NCI-H187 treated with DMSO at 0.1 percent for 48 hours (cell line): Measurements from ENCODE around the gene PCDHGA1.
"Not testable (repeated sequence)": the region's sequence is repeated elsewhere in the genome, so short reads cannot be mapped to it uniquely, and the experiment has no call there.

Experiments
- DNase-seq: peaks from one replicate; lab custom pipeline; 2025; lab: John Stamatoyannopoulos, UW

The PCDHGA1 gene

GRCh38 chr5:141382469-141383294 lies 52.4 kb downstream of the PCDHGA1 start, which contains the start of gene PCDHGA7:
Gene PCDHGA7 (plus strand): TSS chr5:141382742. CDS start chr5:141382900, 158 bp downstream.
- DNase-seq: no peak

GRCh38 chr5:141383345-141383744 lies 53.0 kb downstream of the PCDHGA1 start:
- no peak for DNase-seq

- no peak for DNase-seq
These were observed 54.4 kb downstream of the PCDHGA1 start for GRCh38 chr5:141384471-141385267.

- not testable (repeated sequence) for DNase-seq
These were observed 57.4 kb downstream of the PCDHGA1 start, which contains the start of gene PCDHGB4 for GRCh38 chr5:141387557-141388311. Gene PCDHGB4 (plus strand): TSS chr5:141387698. CDS start chr5:141387885, 187 bp downstream.

- no peak for DNase-seq
These were observed 58.3 kb downstream of the PCDHGA1 start for GRCh38 chr5:141388661-141389060.

GRCh38 chr5:141389153-141390042 lies 59.1 kb downstream of the PCDHGA1 start:
- DNase-seq: no peak

- no peak for DNase-seq
These were observed 62.3 kb downstream of the PCDHGA1 start, which contains the start of gene PCDHGA8 for GRCh38 chr5:141392429-141393198. Gene PCDHGA8 (plus strand): TSS chr5:141392633. CDS start chr5:141392814, 181 bp downstream.

- no peak for DNase-seq
These were observed 63.0 kb downstream of the PCDHGA1 start for GRCh38 chr5:141393267-141393666.

- DNase-seq: not testable (repeated sequence)
These were observed 64.3 kb downstream of the PCDHGA1 start for GRCh38 chr5:141394401-141395187.

- peak; percentile 0 for DNase-seq
These were observed 67.6 kb downstream of the PCDHGA1 start, which contains the start of gene PCDHGB5 for GRCh38 chr5:141397756-141398551. Gene PCDHGB5 (plus strand): TSS chr5:141397947. CDS start chr5:141398128, 181 bp downstream.

GRCh38 chr5:141398608-141399007 lies 68.3 kb downstream of the PCDHGA1 start:
- DNase-seq: no peak

- DNase-seq: no peak
These were observed 69.4 kb downstream of the PCDHGA1 start for GRCh38 chr5:141399555-141400258.

- no peak for DNase-seq
These were observed 72.4 kb downstream of the PCDHGA1 start, which contains the start of gene PCDHGA9 for GRCh38 chr5:141402553-141403243. Gene PCDHGA9 (plus strand): TSS chr5:141402778. CDS start chr5:141402953, 175 bp downstream.

- DNase-seq: no peak
These were observed 73.1 kb downstream of the PCDHGA1 start for GRCh38 chr5:141403387-141403786.

- DNase-seq: not testable (repeated sequence)
These were observed 77.6 kb downstream of the PCDHGA1 start, which contains the start of gene PCDHGB6 for GRCh38 chr5:141407790-141408505. Gene PCDHGB6 (plus strand): TSS chr5:141408021. CDS start chr5:141408203, 182 bp downstream.
